ENCODE results near the gene ADCY9.
"Not testable (repeated sequence)": the region's sequence is repeated elsewhere in the genome, so short reads cannot be mapped to it uniquely, and the experiment has no call there.

Gene ADCY9

DNA sequence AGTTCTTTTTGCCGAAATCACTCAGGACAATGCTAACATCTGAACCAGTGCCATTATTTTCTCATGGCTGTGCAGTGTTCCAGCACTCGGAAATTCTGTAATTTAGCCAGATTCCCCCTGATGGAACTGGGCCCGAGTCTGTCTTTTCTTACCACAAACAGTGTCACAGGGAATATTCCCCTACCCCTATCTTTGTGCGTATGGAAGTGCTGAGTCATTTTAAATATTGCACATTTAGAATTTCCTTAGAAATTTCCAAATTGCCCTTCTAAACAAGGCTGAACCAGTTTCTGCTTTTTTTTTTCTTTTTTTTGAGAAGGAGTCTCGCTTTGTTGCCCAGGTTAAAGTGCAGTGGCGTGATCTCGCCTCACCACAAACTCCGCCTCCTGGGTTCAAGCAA lies 147.7 kb downstream of the ADCY9 start:
- DNase-seq, result no peak

DNA sequence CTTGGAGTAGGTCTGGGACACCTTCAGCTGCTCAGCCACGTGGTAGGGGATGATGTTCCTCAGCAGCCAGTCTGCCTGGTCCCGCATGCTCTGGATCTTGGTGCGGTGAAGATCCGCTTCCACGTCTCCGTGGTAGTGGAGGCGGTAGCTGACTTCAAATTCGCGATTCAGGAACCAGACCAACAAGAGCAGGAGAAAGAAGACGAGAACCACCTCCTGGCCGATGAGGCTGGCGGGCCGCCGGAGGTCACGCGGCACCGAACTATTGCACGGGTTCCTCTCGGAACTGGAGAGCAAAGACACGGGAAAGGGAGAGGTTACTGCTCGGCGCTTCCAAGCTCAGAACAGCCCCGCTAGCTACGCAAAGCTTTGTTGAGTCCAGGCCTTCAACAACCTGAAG lies 149.6 kb downstream of the ADCY9 start:
- no peak for DNase-seq

DNA sequence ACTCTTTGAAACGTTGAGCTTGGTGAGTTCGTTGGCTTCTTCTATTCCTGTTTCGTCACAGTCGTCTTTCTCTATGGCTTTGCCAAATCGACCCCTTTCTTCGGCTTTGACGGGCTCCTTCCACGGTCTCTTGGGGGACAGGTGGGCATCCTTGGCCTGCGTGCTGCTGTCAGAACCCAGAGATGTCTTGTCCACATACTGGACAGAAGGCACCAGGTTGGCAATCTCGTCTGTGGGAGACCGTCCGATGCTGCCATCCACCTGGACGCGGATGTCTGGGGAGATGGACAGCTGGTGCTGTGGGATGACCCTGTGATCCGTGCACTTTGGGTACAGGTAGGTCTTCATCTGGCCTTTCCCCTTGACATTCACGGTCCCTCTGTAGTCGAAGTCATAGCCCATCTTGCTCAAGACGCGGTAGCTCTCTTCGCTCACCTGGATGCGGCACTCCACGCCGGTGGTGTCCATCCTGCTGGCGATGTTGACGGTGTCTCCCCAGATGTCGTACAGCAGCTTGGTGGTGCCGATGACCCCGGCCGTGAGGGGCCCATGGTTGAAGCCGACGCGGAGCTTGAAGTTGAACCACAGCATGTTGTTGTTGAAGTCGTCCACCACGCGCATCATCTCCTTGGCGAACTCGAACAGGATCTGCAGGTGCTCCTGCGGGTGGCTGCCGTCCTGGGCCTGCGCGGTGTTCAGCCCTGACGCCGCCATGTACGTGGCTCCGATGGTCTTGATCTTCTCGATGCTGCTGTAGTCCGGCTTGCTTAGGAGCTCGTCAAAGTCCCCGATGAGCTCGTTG lies 150.3 kb downstream of the ADCY9 start:
- no peak for DNase-seq

DNA sequence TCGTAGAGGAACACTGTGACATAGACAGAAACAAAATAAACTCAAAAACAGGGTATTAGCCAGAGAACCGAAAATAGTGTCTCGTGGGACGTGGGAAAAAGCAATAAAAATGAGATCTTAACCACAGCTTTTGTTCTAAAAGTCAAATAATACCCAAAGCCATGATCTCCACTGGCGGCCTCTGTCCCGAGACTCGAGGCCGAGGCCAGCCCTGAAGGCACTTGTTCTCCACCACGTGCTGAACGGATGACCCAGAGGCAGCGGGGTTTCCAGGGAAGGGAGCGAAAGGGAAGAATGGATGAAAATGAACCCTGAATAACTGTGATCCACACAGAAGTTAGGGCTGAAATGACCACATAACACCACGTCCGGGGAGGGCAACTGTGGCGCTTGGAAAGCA lies 150.9 kb downstream of the ADCY9 start:
- DNase-seq, result no peak

DNA sequence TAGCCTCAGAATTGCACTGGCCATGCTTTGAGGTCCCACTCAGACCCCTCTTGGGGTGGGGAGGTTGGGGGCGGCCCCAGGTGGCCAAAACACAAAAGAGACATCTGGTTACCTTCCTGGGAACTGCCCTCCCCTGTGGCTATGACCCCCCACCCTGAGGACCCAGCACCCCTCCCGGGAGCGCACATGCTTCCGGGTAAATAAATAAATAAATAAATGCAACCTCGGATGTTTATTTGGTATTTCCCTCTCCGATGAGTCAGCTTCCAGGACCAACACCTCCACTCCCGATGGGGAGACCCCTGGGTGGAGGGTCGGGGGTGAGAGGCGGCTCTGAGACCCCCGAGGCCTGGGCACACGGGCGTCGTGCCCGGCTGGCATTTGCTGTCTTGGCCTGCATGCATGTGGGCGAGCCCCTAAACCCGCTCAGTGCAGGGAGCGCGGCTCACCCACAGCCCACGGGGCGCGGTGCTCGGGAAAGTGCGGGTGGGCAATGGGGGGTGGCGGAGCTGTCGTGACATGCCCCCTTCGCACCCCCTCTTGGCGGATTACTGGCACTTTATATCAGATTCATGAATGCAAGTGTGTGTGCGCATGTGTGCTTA lies 151.5 kb downstream of the ADCY9 start:
- no peak for DNase-seq

DNA sequence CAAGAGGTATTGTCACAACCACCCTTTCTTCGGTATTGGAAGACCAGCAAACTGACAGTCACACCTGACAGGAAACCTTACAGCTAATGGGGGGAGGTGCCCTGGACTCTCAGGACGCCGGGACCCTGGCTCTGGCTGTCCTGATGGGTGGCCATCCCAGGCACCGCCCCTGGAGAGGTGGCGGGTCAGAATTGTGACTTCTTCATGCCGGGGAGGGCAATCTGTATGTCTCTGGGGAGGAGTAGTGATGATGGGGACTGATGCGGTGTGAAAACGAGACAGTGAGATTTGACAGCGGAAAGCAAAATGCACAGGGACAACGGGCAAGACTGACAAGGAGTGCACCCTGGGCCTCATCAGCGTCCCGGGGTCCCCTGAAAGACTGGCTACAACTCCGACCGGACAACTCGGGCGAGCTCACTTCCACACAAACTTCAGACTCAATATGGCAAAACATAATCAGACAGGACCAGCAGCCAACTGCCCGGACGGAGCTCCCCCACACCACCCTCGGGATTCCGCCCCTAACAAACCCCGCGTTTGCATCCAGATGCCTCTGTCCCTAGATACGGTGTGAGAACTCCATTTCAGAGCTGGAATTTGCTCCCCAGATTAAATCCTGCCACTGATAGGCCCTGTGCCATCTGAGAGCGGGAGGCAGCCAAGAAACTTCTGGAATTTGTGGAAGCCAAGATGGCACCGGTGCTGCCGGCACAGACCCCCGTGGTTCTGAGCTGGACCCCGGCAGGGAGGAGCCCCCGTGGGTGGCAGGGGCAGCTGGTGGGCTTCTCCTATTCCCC lies 152.2 kb downstream of the ADCY9 start:
- no peak for DNase-seq

- peak in 2 of 3 experiments; percentile 28 to 69 for DNase-seq
Measured at GRCh38 chr16:3963203-3963602, 153.0 kb downstream of the ADCY9 start.

GRCh38 chr16:3961449-3961849 lies 154.8 kb downstream of the ADCY9 start:
- no peak for DNase-seq

DNA sequence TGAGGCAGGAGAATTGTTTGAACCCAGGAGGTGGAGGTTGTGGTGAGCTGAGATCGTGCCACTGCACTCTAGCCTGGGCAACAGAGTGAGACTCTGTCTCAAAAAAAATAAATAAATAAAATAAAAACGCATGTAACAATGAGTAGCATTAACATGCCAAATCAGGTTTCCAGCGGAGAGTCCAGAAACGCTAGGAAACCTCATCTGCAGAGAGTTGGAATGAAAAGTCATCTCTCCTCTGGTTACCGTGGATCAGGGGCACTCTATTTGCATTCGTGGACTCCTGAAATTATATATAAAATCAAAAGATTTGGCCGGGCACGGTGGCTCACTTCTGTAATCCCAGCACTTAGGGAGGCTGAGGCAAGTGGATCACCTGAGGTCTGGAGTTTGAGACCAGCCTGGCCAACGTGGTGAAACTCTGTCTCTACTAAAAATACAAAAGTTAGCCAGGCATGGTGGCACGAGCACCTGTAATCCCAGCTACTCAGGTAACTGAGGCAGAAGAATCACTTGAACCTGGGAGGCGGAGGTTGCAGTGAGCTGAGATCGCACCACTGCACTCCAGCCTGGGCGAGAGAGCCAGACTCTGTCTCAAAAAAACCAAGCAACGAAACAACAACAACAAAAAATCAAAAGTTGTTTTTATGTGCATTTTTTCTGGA lies 156.2 kb downstream of the ADCY9 start:
- DNase-seq, result not testable (repeated sequence)

- no peak for DNase-seq
Measured at GRCh38 chr16:3959148-3959547, 157.1 kb downstream of the ADCY9 start.

DNA sequence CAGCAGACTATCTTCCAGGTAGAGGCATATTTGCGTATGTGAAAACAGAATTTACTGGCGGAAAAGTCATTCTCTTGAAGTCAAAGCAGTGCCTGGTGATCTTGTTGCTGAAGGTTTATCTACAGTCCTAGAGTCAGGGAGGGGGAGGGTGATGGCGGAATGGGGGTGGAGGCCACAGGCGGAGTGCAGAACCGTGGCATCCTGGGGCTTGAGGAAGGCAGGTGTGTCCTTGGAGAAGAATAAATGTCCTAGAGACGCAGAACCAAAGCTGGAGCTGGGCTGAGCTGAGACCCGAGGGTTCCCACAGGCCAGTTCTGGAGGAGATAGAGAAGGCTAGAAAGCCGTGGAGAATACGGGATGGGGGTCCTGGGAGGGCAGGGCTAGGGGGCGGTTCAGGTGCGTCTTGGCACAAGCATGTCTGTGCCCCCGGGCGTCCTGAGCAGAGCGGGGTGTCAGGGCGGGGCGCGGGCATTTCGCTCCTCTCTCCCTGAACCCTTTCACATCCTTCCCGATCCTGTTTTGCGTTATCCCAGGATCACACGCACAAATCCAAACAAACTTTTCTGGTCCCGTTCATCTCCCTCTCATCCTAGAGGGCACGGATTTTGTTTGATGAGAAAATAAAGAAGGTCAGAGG lies 158.8 kb downstream of the ADCY9 start:
- peak in 2 of 3 experiments; percentile 2 for DNase-seq

- DNase-seq, result no peak
Measured at GRCh38 chr16:3954411-3954921, 161.8 kb downstream of the ADCY9 start.

- no peak for DNase-seq
Measured at GRCh38 chr16:3953728-3954410, 162.4 kb downstream of the ADCY9 start.

DNA sequence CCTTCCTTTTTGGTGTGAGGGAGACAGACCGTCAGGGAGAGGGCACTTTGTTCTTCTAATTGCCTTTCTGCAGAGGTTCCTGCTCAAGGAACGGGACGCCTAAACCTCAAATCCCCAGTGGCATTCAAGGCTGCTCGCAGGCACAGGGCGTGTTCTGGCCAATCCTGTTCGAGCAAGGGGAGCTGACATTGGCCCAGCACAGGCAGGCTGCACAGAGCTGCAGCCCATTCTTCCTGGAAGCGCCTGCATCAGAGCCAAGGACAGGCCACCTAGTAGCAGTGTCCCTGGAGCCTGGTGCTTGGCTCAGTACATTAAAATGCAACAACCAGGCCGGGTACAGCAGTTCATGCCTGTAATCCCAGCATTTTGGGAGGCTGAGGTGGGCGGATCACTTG lies 163.5 kb downstream of the ADCY9 start:
- DNase-seq, result no peak

GRCh38 chr16:3951861-3952736 lies 164.1 kb downstream of the ADCY9 start:
- DNase-seq, result peak in 1 of 3 experiments; percentile 22

DNA sequence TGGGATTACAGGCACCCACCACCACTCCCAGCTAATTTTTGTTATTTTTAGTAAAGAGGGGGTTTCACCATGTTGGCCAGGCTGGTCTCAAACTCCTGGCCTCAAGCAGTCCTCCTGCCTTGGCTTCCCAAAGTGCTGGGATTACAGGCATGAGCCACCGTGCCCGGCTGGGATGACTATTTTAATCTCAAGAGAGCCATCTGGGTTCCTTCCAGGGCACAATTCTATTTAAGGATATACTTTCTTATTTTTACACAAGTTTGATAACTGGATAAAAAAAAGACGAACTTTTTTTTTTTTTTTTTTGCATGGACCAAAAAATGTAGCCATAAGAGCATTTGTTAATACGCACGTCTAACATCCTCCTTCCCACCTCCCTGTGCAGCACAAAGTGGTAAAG lies 164.9 kb downstream of the ADCY9 start:
- DNase-seq, result not testable (repeated sequence)

GRCh38 chr16:3950343-3951193 lies 165.7 kb downstream of the ADCY9 start:
- DNase-seq, result peak in 1 of 3 experiments; percentile 17

GRCh38 chr16:3949946-3950342 lies 166.3 kb downstream of the ADCY9 start:
- no peak for DNase-seq

DNA sequence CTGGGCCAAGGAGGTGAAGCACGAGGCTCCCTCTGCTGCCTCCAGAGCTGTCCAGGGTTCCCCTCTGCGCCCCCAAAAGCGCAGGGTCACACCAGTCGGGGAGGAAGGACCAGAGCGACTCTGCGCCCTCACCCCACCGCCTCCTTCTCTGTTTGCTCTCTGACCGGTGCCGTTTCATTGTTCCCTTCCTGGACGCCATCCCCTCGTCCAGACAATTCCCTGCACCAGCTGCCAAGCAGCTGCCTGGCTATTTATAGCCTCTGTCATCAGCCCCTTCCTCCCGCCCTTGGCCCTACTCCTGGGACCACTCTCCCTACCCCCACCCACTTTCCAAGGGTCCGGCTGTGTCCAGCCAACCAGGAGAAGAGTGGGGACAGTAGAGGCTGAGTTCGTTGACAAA lies 167.0 kb downstream of the ADCY9 start:
- DNase-seq, result peak in 1 of 3 experiments; percentile 13
